ENCODE data around the gene RNFT2. TPM values are rescaled to one million over a fixed set of nuclear protein-coding genes. Genes with fewer than 3 reads are reported as not detected.

Gene RNFT2
- total RNA-seq, 1 experiment from 2014 or later, result 29.5 TPM

DNA sequence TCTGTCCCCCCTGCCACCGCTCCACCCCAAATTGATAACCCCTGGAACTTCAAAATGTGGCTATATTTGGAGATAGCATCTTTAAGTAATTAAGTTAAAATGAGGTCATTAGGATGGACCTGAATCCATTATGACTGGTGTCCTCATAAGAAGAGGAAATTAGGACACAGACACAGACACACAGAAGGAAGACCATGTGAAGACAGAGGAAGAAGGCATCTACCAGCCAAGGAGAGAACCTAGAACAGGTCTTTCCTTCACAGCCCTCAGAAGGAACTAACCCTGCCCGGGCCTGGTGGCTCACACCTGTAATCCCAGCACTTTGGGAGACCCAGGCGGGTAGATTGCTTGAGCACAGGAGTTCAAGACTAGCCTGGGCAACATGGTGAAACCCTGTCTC, 146.8 kb downstream of the RNFT2 start:
- Mint-ChIP-seq H3K27ac (no peak overlapping the region), H3K36me3 (ENCODE audit: insufficient read depth in 1 of 3, low read depth in 3 of 3) (no peaks in the 10 kb centered on the region), H3K4me1 (peaks cover 20 to 24% of the 10 kb centered on the region in 2 experiments), H3K27me3 (ENCODE audit: low read depth) (peaks cover 81% of the 10 kb centered on the region), H3K4me3 (no peak overlapping the region), H3K9me3 (no peaks in the 10 kb centered on the region; a peak in 1 of 5 replicates)
- H3K4ac ChIP-seq (ENCODE audit: low read depth, low read length), result no peak overlapping the region
- no peak overlapping the region for H3K56ac ChIP-seq (ENCODE audit: insufficient read length, low read depth, low read length)
- H3K9ac ChIP-seq (ENCODE audit: extremely low read depth, insufficient read length, low read length), result no peak overlapping the region
- H4K20me1 ChIP-seq (ENCODE audit: control insufficient read depth, insufficient read depth, insufficient read length), result no peaks in the 10 kb centered on the region
- no peaks in the 10 kb centered on the region for H3K79me1 ChIP-seq (ENCODE audit: insufficient read depth, low read depth, low read length, poor library complexity, severe bottlenecking)
- no peak overlapping the region for H2BK15ac ChIP-seq (ENCODE audit: low read depth, low read length)
- H3K23me2 ChIP-seq (ENCODE audit: insufficient read length, low read depth, low read length, poor library complexity, severe bottlenecking), result peaks cover 11% of the 10 kb centered on the region
- no peak overlapping the region for H2BK120ac ChIP-seq (ENCODE audit: low read depth, low read length, poor library complexity, severe bottlenecking)
- no peak overlapping the region for H4K91ac ChIP-seq (ENCODE audit: insufficient read length, low read depth, low read length)
- H3T11ph ChIP-seq (ENCODE audit: low read length), result no peak overlapping the region
- H2BK5ac ChIP-seq (ENCODE audit: insufficient read length, low read length), result no peak overlapping the region
- H3K18ac ChIP-seq (ENCODE audit: insufficient read length, low read depth, low read length), result no peak overlapping the region
- H2BK20ac ChIP-seq (ENCODE audit: low read depth, low read length, poor library complexity, severe bottlenecking), result no peak overlapping the region
- H3K4me1 ChIP-seq (ENCODE audit: insufficient read depth, low read length), result no peaks in the 10 kb centered on the region
- no peak overlapping the region for H3K4me2 ChIP-seq (ENCODE audit: insufficient read depth, insufficient read length, low read length)
- no peak overlapping the region for H4K8ac ChIP-seq (replicated peaks; ENCODE audit: insufficient read length, low read depth, low read length)
- DNase-seq, result no peak
- no peak overlapping the region for H2BK12ac ChIP-seq (ENCODE audit: insufficient read length, low read depth, low read length)
- H4K5ac ChIP-seq (ENCODE audit: insufficient read length, low read depth, low read length), result no peak overlapping the region
- H2AFZ ChIP-seq (ENCODE audit: low read length), result no peak overlapping the region
- H3K23ac ChIP-seq (ENCODE audit: insufficient read length, low read depth, low read length), result no peak overlapping the region
- H3K9me3 ChIP-seq (ENCODE audit: control insufficient read depth, low read depth, low read length), result no peaks in the 10 kb centered on the region
- no peaks in the 10 kb centered on the region for H3K79me2 ChIP-seq (ENCODE audit: insufficient read depth, low read length)
- no peak overlapping the region for H3K27ac ChIP-seq (ENCODE audit: insufficient read length, low read depth, low read length)
- WGBS (ENCODE audit: extremely low coverage, insufficient read length, low lambda C conversion rate), result no CpG with 5 or more reads among the region's 3 CpGs
- H3K27me3 ChIP-seq (ENCODE audit: insufficient read depth, low read length), result peaks cover 25% of the 10 kb centered on the region
- TF ChIP-seq, protein P1, sequence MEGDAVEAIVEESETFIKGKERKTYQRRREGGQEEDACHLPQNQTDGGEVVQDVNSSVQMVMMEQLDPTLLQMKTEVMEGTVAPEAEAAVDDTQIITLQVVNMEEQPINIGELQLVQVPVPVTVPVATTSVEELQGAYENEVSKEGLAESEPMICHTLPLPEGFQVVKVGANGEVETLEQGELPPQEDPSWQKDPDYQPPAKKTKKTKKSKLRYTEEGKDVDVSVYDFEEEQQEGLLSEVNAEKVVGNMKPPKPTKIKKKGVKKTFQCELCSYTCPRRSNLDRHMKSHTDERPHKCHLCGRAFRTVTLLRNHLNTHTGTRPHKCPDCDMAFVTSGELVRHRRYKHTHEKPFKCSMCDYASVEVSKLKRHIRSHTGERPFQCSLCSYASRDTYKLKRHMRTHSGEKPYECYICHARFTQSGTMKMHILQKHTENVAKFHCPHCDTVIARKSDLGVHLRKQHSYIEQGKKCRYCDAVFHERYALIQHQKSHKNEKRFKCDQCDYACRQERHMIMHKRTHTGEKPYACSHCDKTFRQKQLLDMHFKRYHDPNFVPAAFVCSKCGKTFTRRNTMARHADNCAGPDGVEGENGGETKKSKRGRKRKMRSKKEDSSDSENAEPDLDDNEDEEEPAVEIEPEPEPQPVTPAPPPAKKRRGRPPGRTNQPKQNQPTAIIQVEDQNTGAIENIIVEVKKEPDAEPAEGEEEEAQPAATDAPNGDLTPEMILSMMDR (conservative IDR thresholded peaks at IDR 0.05), result no peak
- no peak overlapping the region for H2AK5ac ChIP-seq (ENCODE audit: insufficient read length, low read length)
- no peak overlapping the region for H3K14ac ChIP-seq (ENCODE audit: insufficient read depth, low read length)

Measured in H9 (cell line).